ENCODE measurements around the gene SHOC1. TPM values are rescaled to one million over a fixed set of nuclear protein-coding genes. Genes with fewer than 3 reads are reported as not detected.

Gene SHOC1
- total RNA-seq, 1 donor from 2014 or later: not detected

DNA sequence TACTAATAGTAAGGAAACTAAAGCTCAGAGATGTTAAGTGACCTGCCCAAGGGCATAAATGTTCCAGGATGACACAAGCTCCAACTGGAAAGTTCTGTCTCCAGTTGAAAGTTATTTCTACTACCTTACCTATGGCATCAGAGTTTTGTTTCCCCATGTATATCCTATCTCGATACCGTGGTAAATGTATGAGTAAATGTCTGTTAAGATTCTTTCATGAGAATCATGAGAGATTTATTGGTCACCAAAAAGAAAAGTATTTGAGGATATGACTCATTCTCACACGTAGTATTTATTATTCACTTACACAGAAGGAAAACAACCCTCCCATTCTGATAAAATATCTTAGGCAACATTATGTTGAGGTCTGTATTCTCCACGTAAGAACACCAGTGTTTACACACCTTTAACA lies 11.1 kb upstream of the SHOC1 start:
- TF ChIP-seq, protein P1, sequence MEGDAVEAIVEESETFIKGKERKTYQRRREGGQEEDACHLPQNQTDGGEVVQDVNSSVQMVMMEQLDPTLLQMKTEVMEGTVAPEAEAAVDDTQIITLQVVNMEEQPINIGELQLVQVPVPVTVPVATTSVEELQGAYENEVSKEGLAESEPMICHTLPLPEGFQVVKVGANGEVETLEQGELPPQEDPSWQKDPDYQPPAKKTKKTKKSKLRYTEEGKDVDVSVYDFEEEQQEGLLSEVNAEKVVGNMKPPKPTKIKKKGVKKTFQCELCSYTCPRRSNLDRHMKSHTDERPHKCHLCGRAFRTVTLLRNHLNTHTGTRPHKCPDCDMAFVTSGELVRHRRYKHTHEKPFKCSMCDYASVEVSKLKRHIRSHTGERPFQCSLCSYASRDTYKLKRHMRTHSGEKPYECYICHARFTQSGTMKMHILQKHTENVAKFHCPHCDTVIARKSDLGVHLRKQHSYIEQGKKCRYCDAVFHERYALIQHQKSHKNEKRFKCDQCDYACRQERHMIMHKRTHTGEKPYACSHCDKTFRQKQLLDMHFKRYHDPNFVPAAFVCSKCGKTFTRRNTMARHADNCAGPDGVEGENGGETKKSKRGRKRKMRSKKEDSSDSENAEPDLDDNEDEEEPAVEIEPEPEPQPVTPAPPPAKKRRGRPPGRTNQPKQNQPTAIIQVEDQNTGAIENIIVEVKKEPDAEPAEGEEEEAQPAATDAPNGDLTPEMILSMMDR (conservative IDR thresholded peaks at IDR 0.05): no peak
- H3K36me3 Mint-ChIP-seq (ENCODE audit: low read depth): no peaks in the 10 kb centered on the region
- H3K27ac Mint-ChIP-seq (ENCODE audit: unreplicated experiment): no peak overlapping the region
- no peaks in the 10 kb centered on the region for H3K4me1 Mint-ChIP-seq
- H3K27me3 Mint-ChIP-seq (ENCODE audit: low read depth): no peaks in the 10 kb centered on the region
- H3K4me3 Mint-ChIP-seq: no peak overlapping the region
- DNase-seq (ENCODE audit: low read depth, low spot score): no peak
- H3K9me3 Mint-ChIP-seq: no peaks in the 10 kb centered on the region

- TF ChIP-seq, protein P1 (conservative IDR thresholded peaks at IDR 0.05): no peak
- Mint-ChIP-seq H3K4me3 (no peak overlapping the region), H3K27me3 (ENCODE audit: low read depth) (no peaks in the 10 kb centered on the region), H3K27ac (ENCODE audit: unreplicated experiment) (no peak overlapping the region), H3K4me1 (no peaks in the 10 kb centered on the region), H3K36me3 (ENCODE audit: low read depth) (no peaks in the 10 kb centered on the region), H3K9me3 (no peaks in the 10 kb centered on the region)
- no peak for DNase-seq (ENCODE audit: low read depth, low spot score)
Observed at GRCh38 chr9:111805262-111805661, 10.5 kb upstream of the SHOC1 start.

DNA sequence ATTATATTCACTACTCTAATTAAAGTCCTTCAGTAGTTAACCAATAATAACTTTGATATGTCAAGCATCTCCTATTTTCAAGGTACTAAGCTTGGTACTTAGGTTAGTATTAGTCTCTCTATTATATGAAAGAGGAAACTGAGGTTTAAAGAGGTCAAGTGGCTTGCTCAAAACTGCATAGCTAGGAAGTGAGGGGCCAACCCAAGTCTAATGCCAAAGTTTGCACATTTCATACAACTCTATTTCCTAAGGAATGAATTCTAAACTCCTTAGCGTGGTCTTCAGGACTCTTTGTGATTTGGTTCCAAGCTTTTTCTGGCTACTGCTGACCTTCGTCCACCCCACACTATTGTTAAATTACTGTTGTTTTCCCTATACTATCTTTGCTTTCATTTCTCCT lies 9.9 kb upstream of the SHOC1 start:
- Mint-ChIP-seq H3K27me3 (ENCODE audit: low read depth) (no peaks in the 10 kb centered on the region), H3K4me1 (no peaks in the 10 kb centered on the region)

GRCh38 chr9:111803924-111804323 lies 9.2 kb upstream of the SHOC1 start:
- Mint-ChIP-seq H3K27ac (ENCODE audit: unreplicated experiment) (no peak overlapping the region), H3K27me3 (ENCODE audit: low read depth) (no peaks in the 10 kb centered on the region), H3K4me1 (no peaks in the 10 kb centered on the region), H3K36me3 (ENCODE audit: low read depth) (no peaks in the 10 kb centered on the region), H3K9me3 (no peaks in the 10 kb centered on the region), H3K4me3 (no peak overlapping the region)
- TF ChIP-seq, protein P1 (conservative IDR thresholded peaks at IDR 0.05): no peak
- no peak for DNase-seq (ENCODE audit: low read depth, low spot score)

More for the DNA sequence above, 9.9 kb upstream of the SHOC1 start:
- TF ChIP-seq, protein P1 (conservative IDR thresholded peaks at IDR 0.05): no peak
- no peaks in the 10 kb centered on the region for H3K36me3 Mint-ChIP-seq (ENCODE audit: low read depth)
- no peak overlapping the region for H3K27ac Mint-ChIP-seq (ENCODE audit: unreplicated experiment)
- no peaks in the 10 kb centered on the region for H3K9me3 Mint-ChIP-seq
- H3K4me3 Mint-ChIP-seq: no peak overlapping the region
- no peak for DNase-seq (ENCODE audit: low read depth, low spot score)

GRCh38 chr9:111799915-111800526 lies 5.3 kb upstream of the SHOC1 start:
- peaks cover 3% of the 10 kb centered on the region for H3K9me3 Mint-ChIP-seq
- no peaks in the 10 kb centered on the region for H3K36me3 Mint-ChIP-seq (ENCODE audit: low read depth)
- no peaks in the 10 kb centered on the region for H3K27me3 Mint-ChIP-seq (ENCODE audit: low read depth)
- TF ChIP-seq, protein P1 (conservative IDR thresholded peaks at IDR 0.05): no peak
- DNase-seq (ENCODE audit: low read depth, low spot score): no peak
- H3K27ac Mint-ChIP-seq (ENCODE audit: unreplicated experiment): no peak overlapping the region
- no peaks in the 10 kb centered on the region for H3K4me1 Mint-ChIP-seq
- no peak overlapping the region for H3K4me3 Mint-ChIP-seq

Measured in neural crest cell (in vitro differentiated cells).